Osteocyte (in vitro differentiated cells): ENCODE results near the gene PCNT. TPM values are rescaled to one million over a fixed set of nuclear protein-coding genes. Genes with fewer than 3 reads are reported as not detected.

Source experiments
- DNase-seq: peaks from one replicate; pipeline ENCODE4 v3.0.0; 2021; ENCODE audit warnings: mixed read lengths; ENCODE audit not compliant: unreplicated experiment; ENCODE audit errors: extremely low spot score
- H3K27ac Mint-ChIP-seq: one replicate; pipeline ENCODE4 v1.8.0; 2021; ENCODE audit warnings: mild to moderate bottlenecking, mixed read lengths; ENCODE audit not compliant: unreplicated experiment
- H3K27me3 Mint-ChIP-seq: one replicate; pipeline ENCODE4 v1.8.0; 2021; ENCODE audit warnings: mixed read lengths; ENCODE audit not compliant: unreplicated experiment
- H3K36me3 Mint-ChIP-seq: one replicate; pipeline ENCODE4 v1.8.0; 2021; ENCODE audit warnings: mixed read lengths; ENCODE audit not compliant: unreplicated experiment
- H3K4me1 Mint-ChIP-seq: one replicate; pipeline ENCODE4 v1.8.0; 2021; ENCODE audit warnings: mixed read lengths; ENCODE audit not compliant: unreplicated experiment
- H3K4me3 Mint-ChIP-seq: one replicate; pipeline ENCODE4 v1.8.0; 2021; ENCODE audit warnings: mild to moderate bottlenecking, moderate library complexity, mixed read lengths; ENCODE audit not compliant: unreplicated experiment
- H3K9me3 Mint-ChIP-seq: one replicate; pipeline ENCODE4 v1.8.0; 2021; ENCODE audit warnings: mixed read lengths; ENCODE audit not compliant: unreplicated experiment
- CTCF ChIP-seq: fragments of 200-600 bp; sonication (generic); IDR thresholded peaks from 2 replicates; pipeline ENCODE4 v1.5.0; 2021; ENCODE audit warnings: antibody characterized with exemption, mild to moderate bottlenecking, moderate library complexity
- total RNA-seq: library from RNA; stranded (reverse); gene quantifications from 2 replicates; pipeline ENCODE4 v1.2.1, GENCODE V29; 2021

Gene PCNT
- total RNA-seq, 1 donor from 2014 or later, result 38.9 TPM

- TF ChIP-seq CTCF, result no peak
- Mint-ChIP-seq H3K4me1 (peaks cover 11% of the 10 kb centered on the region), H3K4me3 (no peak overlapping the region), H3K27ac (peak overlapping the region; percentile 74), H3K36me3 (peaks cover 2% of the 10 kb centered on the region), H3K27me3 (no peaks in the 10 kb centered on the region), H3K9me3 (no peaks in the 10 kb centered on the region)
- DNase-seq, result no peak
Measured at GRCh38 chr21:46294647-46295176, 29.2 kb upstream of the PCNT start.

- H3K27me3 Mint-ChIP-seq, result no peaks in the 10 kb centered on the region
Measured at GRCh38 chr21:46295177-46295770, 28.7 kb upstream of the PCNT start.

GRCh38 chr21:46295996-46296752, 27.8 kb upstream of the PCNT start:
- H3K36me3 Mint-ChIP-seq, result peaks cover 6% of the 10 kb centered on the region
- no peak overlapping the region for H3K4me3 Mint-ChIP-seq
- H3K4me1 Mint-ChIP-seq, result peaks cover 11% of the 10 kb centered on the region
- H3K27ac Mint-ChIP-seq, result peak overlapping the region; percentile 74
- H3K27me3 Mint-ChIP-seq, result no peaks in the 10 kb centered on the region
- no peak for DNase-seq
- H3K9me3 Mint-ChIP-seq, result no peaks in the 10 kb centered on the region
- TF ChIP-seq CTCF, result no peak

More at GRCh38 chr21:46295177-46295770, 28.7 kb upstream of the PCNT start:
- H3K4me3 Mint-ChIP-seq, result no peak overlapping the region
- no peak for DNase-seq
- no peak for TF ChIP-seq CTCF
- H3K9me3 Mint-ChIP-seq, result no peaks in the 10 kb centered on the region
- H3K27ac Mint-ChIP-seq, result peak overlapping the region; percentile 74
- peaks cover 2% of the 10 kb centered on the region for H3K36me3 Mint-ChIP-seq
- H3K4me1 Mint-ChIP-seq, result peaks cover 11% of the 10 kb centered on the region

- no peak overlapping the region for H3K4me3 Mint-ChIP-seq
- no peak for TF ChIP-seq CTCF
- H3K9me3 Mint-ChIP-seq, result no peaks in the 10 kb centered on the region
- H3K4me1 Mint-ChIP-seq, result peaks cover 11% of the 10 kb centered on the region
- peaks cover 4% of the 10 kb centered on the region for H3K36me3 Mint-ChIP-seq
- no peaks in the 10 kb centered on the region for H3K27me3 Mint-ChIP-seq
- H3K27ac Mint-ChIP-seq, result no peak overlapping the region
- no peak for DNase-seq
Measured at GRCh38 chr21:46297338-46298271, 26.4 kb upstream of the PCNT start.
